Thyroid gland (tissue), 4 donors: ENCODE data around the gene PGBD5. TPM values are rescaled to one million over a fixed set of nuclear protein-coding genes. Genes with fewer than 3 reads are reported as not detected.

Experiments used
- DNase-seq, 2 donors: peaks; one replicate each; pipeline ENCODE4 v3.0.0-alpha.2; 2019
- H3K27ac ChIP-seq, 3 donors: fragments of 200-600 bp; sonication (generic); 1 replicate in 2 of 3; 2 replicates in 1 of 3; pipeline ENCODE4 v1.5.1; 2016 to 2019; ENCODE audit warnings: mild to moderate bottlenecking in 1 of 3, moderate library complexity in 1 of 3
- H3K27me3 ChIP-seq: fragments of 200-600 bp; sonication (generic); one replicate; pipeline ENCODE4 v1.5.1; 2019
- H3K36me3 ChIP-seq, 2 donors: fragments of 200-600 bp; sonication (generic); one replicate each; pipeline ENCODE4 v1.5.1; 2016 to 2019
- H3K4me1 ChIP-seq, 2 donors: fragments of 200-600 bp; sonication (generic); one replicate each; pipeline ENCODE4 v1.5.1; 2017 to 2019
- H3K4me3 ChIP-seq, 3 donors: fragments of 200-600 bp; sonication (generic); replicated peaks in 1 of 3; 1 replicate in 2 of 3; 2 replicates in 1 of 3; pipeline ENCODE4 v1.5.1; 2016; ENCODE audit warnings: mild to moderate bottlenecking in 1 of 3
- H3K9me3 ChIP-seq: fragments of 200-600 bp; sonication (generic); one replicate; pipeline ENCODE4 v1.5.1; 2017
- CTCF ChIP-seq, 6 experiments: fragments of 200-600 bp in 3 of 6; fragments of 450-650 bp in 3 of 6; sonication (generic) in 3 of 6; IDR thresholded peaks; one replicate each; pipeline ENCODE4 v1.5.1; 2016 to 2019; ENCODE audit warnings: antibody characterized with exemption in 6 of 6, mild to moderate bottlenecking in 2 of 6, inconsistent platforms in 1 of 6, moderate library complexity in 1 of 6
- POLR2A ChIP-seq, 2 donors: fragments of 450-650 bp; IDR thresholded peaks; one replicate each; pipeline ENCODE4 v1.6.1; 2017; ENCODE audit warnings: antibody characterized with exemption in 2 of 2, mild to moderate bottlenecking in 2 of 2, moderate library complexity in 1 of 2
- WGBS, 2 donors: methylation state at CpG; one replicate each; pipeline ENCODE4 v1.1.5; 2017; 5-methylcytosine and 5-hydroxymethylcytosine counted together
- intact Hi-C: fragments of 100-400 bp; cut with DNase I; formaldehyde crosslinking; loops from one replicate; pipeline ENCODE4 v1.15.1; 2023
- total RNA-seq, 4 donors: library from RNA; depleted of rRNA; stranded (reverse); fragments of >200 nt; gene quantifications; one replicate each; pipeline ENCODE4 v1.2.3, GENCODE V29; 2016

PGBD5 gene
- total RNA-seq, 4 donors from 2014 or later, result 2.7 to 14.9 (median 6.4) TPM

- Histone ChIP-seq H3K27ac (no peak overlapping the region), H3K4me1 (no peaks in the 10 kb centered on the region), H3K4me3 (no peak overlapping the region), H3K9me3 (no peaks in the 10 kb centered on the region), H3K36me3 (no peaks in the 10 kb centered on the region), H3K27me3 (no peaks in the 10 kb centered on the region)
- TF ChIP-seq POLR2A (IDR thresholded peaks at IDR 0.05) (no peak), CTCF (IDR thresholded peaks at IDR 0.05) (no peak)
- 88 to 93% methylated on average over 2 of the region's 2 CpGs for WGBS, 2 donors
- DNase-seq, result no peak
- intact Hi-C loops, result no loop called here
These were observed 83.4 kb downstream of the PGBD5 start for GRCh38 chr1:230342699-230343098.

- H3K27ac ChIP-seq, result no peak overlapping the region
- WGBS, 2 donors, result 63 to 68% methylated on average over 3 of the region's 3 CpGs
- no peak overlapping the region for H3K4me3 ChIP-seq
- no peaks in the 10 kb centered on the region for H3K9me3 ChIP-seq
- intact Hi-C loops, result no loop called here
- no peaks in the 10 kb centered on the region for H3K27me3 ChIP-seq
- H3K36me3 ChIP-seq, result no peaks in the 10 kb centered on the region
- TF ChIP-seq POLR2A (IDR thresholded peaks at IDR 0.05), result no peak
- DNase-seq, result no peak
- no peaks in the 10 kb centered on the region for H3K4me1 ChIP-seq
These were observed 84.1 kb downstream of the PGBD5 start for GRCh38 chr1:230342019-230342418.

GRCh38 chr1:230341162-230341546, 85.0 kb downstream of the PGBD5 start:
- Histone ChIP-seq H3K4me1 (no peaks in the 10 kb centered on the region), H3K27me3 (no peaks in the 10 kb centered on the region), H3K27ac (no peak overlapping the region), H3K36me3 (no peaks in the 10 kb centered on the region), H3K9me3 (no peaks in the 10 kb centered on the region), H3K4me3 (no peak overlapping the region)
- intact Hi-C loops, result no loop called here
- no peak for DNase-seq
- TF ChIP-seq POLR2A (IDR thresholded peaks at IDR 0.05) (no peak), CTCF (IDR thresholded peaks at IDR 0.05) (no peak)
- 53 to 57% methylated on average over 3 of the region's 3 CpGs for WGBS, 2 donors

- Histone ChIP-seq H3K36me3 (no peaks in the 10 kb centered on the region), H3K9me3 (no peaks in the 10 kb centered on the region), H3K27me3 (no peaks in the 10 kb centered on the region), H3K4me3 (no peak overlapping the region), H3K4me1 (no peaks in the 10 kb centered on the region), H3K27ac (no peak overlapping the region)
- TF ChIP-seq CTCF (IDR thresholded peaks at IDR 0.05) (no peak), POLR2A (IDR thresholded peaks at IDR 0.05) (no peak)
- peak; percentile 42 to 56 for DNase-seq
- 56 to 62% methylated on average over 7 of the region's 7 CpGs for WGBS, 2 donors
- intact Hi-C loops, result no loop called here
These were observed 85.5 kb downstream of the PGBD5 start for GRCh38 chr1:230340526-230341161.

- Histone ChIP-seq H3K4me1 (no peaks in the 10 kb centered on the region), H3K27ac (no peak overlapping the region), H3K36me3 (no peaks in the 10 kb centered on the region), H3K9me3 (no peaks in the 10 kb centered on the region), H3K4me3 (no peak overlapping the region), H3K27me3 (no peaks in the 10 kb centered on the region)
- 87 to 89% methylated on average over 8 of the region's 8 CpGs for WGBS, 2 donors
- intact Hi-C loops, result no loop called here
- DNase-seq, result no peak
- TF ChIP-seq POLR2A (IDR thresholded peaks at IDR 0.05) (no peak), CTCF (IDR thresholded peaks at IDR 0.05) (no peak)
These were observed 87.1 kb downstream of the PGBD5 start for GRCh38 chr1:230339033-230339432.
